Thyroid gland (tissue), 4 donors: ENCODE measurements around the gene DIRAS1. TPM values are rescaled to one million over a fixed set of nuclear protein-coding genes. Genes with fewer than 3 reads are reported as not detected.

Source experiments
- DNase-seq, 2 donors: peaks; one replicate each; pipeline ENCODE4 v3.0.0-alpha.2; 2019
- H3K27ac ChIP-seq, 3 donors: fragments of 200-600 bp; sonication (generic); 1 replicate in 2 of 3; 2 replicates in 1 of 3; pipeline ENCODE4 v1.5.1; 2016 to 2019; ENCODE audit warnings: mild to moderate bottlenecking in 1 of 3, moderate library complexity in 1 of 3
- H3K27me3 ChIP-seq: fragments of 200-600 bp; sonication (generic); one replicate; pipeline ENCODE4 v1.5.1; 2019
- H3K36me3 ChIP-seq, 2 donors: fragments of 200-600 bp; sonication (generic); one replicate each; pipeline ENCODE4 v1.5.1; 2016 to 2019
- H3K4me1 ChIP-seq, 2 donors: fragments of 200-600 bp; sonication (generic); one replicate each; pipeline ENCODE4 v1.5.1; 2017 to 2019
- H3K4me3 ChIP-seq, 3 donors: fragments of 200-600 bp; sonication (generic); replicated peaks in 1 of 3; 1 replicate in 2 of 3; 2 replicates in 1 of 3; pipeline ENCODE4 v1.5.1; 2016; ENCODE audit warnings: mild to moderate bottlenecking in 1 of 3
- H3K9me3 ChIP-seq: fragments of 200-600 bp; sonication (generic); one replicate; pipeline ENCODE4 v1.5.1; 2017
- CTCF ChIP-seq, 6 experiments: fragments of 200-600 bp in 3 of 6; fragments of 450-650 bp in 3 of 6; sonication (generic) in 3 of 6; IDR thresholded peaks; one replicate each; pipeline ENCODE4 v1.5.1; 2016 to 2019; ENCODE audit warnings: antibody characterized with exemption in 6 of 6, mild to moderate bottlenecking in 2 of 6, inconsistent platforms in 1 of 6, moderate library complexity in 1 of 6
- POLR2A ChIP-seq, 2 donors: fragments of 450-650 bp; IDR thresholded peaks; one replicate each; pipeline ENCODE4 v1.6.1; 2017; ENCODE audit warnings: antibody characterized with exemption in 2 of 2, mild to moderate bottlenecking in 2 of 2, moderate library complexity in 1 of 2
- WGBS, 2 donors: methylation state at CpG; one replicate each; pipeline ENCODE4 v1.1.5; 2017; 5-methylcytosine and 5-hydroxymethylcytosine counted together
- intact Hi-C: fragments of 100-400 bp; cut with DNase I; formaldehyde crosslinking; loops from one replicate; pipeline ENCODE4 v1.15.1; 2023
- total RNA-seq, 4 donors: library from RNA; depleted of rRNA; stranded (reverse); fragments of >200 nt; gene quantifications; one replicate each; pipeline ENCODE4 v1.2.3, GENCODE V29; 2016

DIRAS1 gene
- total RNA-seq, 4 donors from 2014 or later: 0.27 to 0.67 (median 0.40) TPM

DNA sequence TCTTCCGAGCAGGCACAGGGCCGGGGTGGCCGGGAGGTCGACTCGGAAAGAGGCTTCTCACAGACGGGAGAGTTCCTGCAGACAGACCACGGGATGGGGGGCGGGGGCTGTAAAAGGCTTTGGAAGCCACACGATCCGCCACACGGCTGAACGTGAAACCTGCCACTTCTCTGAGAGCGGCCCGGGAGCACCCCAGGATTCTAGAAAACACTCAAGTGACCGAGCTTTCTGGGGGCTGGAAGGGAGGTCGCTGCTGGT, 34.2 kb upstream of the DIRAS1 start:
- Histone ChIP-seq H3K27ac (no peak overlapping the region), H3K27me3 (no peaks in the 10 kb centered on the region), H3K36me3 (peaks cover 36% of the 10 kb centered on the region in 2 donors), H3K4me3 (no peak overlapping the region), H3K4me1 (no peaks in the 10 kb centered on the region), H3K9me3 (no peaks in the 10 kb centered on the region)
- TF ChIP-seq CTCF (IDR thresholded peaks at IDR 0.05) (no peak), POLR2A (IDR thresholded peaks at IDR 0.05) (no peak)
- 93% methylated on average over 16 of the region's 16 CpGs for WGBS, 2 donors
- DNase-seq: no peak
- intact Hi-C loops: loop anchor here (10.0 kb wide), 1 partner anchor 291 kb away; no protein-coding TSS in a partner anchor

- no peaks in the 10 kb centered on the region for H3K27me3 ChIP-seq
- H3K9me3 ChIP-seq: no peaks in the 10 kb centered on the region
- H3K36me3 ChIP-seq: peaks cover 36% of the 10 kb centered on the region in 2 donors
- H3K4me3 ChIP-seq: no peak overlapping the region
- intact Hi-C loops: loop anchor here (5.0 to 10.0 kb wide), 2 partner anchors 108 to 290 kb away; no protein-coding TSS in a partner anchor
- no peak for DNase-seq
- no peak overlapping the region for H3K27ac ChIP-seq
- no peak for TF ChIP-seq CTCF (IDR thresholded peaks at IDR 0.05)
- no peak for TF ChIP-seq POLR2A (IDR thresholded peaks at IDR 0.05)
- 92 to 97% methylated on average over 38 to 41 of the region's 43 CpGs for WGBS, 2 donors
- H3K4me1 ChIP-seq: no peaks in the 10 kb centered on the region
Measured at GRCh38 chr19:2754659-2755447, 33.7 kb upstream of the DIRAS1 start.

DNA sequence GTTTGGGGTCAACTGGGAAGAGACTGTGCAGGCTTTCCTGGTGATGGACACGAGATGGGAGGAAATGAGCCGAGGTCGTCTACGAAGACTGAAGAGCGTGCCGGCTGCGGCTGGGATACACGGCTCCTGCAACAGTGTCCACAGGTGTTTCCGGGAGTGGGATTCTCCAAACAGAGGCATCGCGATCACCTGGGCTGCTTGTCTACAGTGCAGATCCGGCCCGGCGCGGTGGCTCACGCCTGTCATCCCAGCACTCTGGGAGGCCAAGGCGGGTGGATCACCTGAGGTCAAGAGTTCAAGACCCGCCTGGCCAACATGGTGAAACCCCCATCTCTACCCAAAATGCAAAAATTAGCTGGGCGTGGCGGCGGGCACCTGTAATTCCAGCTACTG, 30.3 kb upstream of the DIRAS1 start:
- intact Hi-C loops: loop anchor here (5.0 to 10.0 kb wide), 2 partner anchors 104 to 287 kb away; no protein-coding TSS in a partner anchor
- Histone ChIP-seq H3K4me3 (no peak overlapping the region), H3K36me3 (peaks cover 18 to 19% of the 10 kb centered on the region in 2 donors), H3K27ac (no peak overlapping the region), H3K27me3 (no peaks in the 10 kb centered on the region), H3K4me1 (no peaks in the 10 kb centered on the region), H3K9me3 (no peaks in the 10 kb centered on the region)
- 85 to 89% methylated on average over 14 to 21 of the region's 21 CpGs for WGBS, 2 donors
- TF ChIP-seq CTCF (IDR thresholded peaks at IDR 0.05): no peak
- TF ChIP-seq POLR2A (IDR thresholded peaks at IDR 0.05): no peak
- no peak for DNase-seq

DNA sequence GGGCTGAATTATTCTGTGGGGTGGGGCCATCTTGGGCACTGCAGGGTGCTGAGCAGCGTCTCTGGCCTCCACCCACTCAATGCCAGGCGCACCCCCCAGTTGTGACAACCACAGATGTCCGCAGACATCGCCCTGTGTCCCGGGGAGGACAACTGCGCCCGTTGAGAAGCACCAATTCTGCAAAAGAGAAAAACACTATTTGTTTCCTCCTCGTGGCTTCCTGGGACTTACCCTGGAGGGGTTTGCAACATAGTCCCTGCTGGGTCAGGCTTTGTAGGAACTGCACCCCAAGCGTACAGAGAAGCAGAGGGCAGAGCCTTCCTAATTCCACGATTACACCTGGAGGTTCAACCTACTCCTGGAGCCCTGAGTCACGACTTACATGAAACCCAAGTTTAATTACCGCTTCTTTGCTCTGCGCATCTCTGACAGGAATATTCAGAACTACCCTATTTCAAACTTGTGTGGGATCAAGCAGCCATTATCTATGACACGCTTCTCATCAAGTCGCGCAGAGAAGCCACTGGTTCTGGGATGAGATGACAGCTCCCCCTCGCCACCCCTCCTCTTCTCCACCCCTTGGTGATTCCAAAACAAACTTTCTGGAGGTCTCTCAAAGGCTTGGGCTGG, 29.8 kb upstream of the DIRAS1 start:
- Histone ChIP-seq H3K27me3 (no peaks in the 10 kb centered on the region), H3K27ac (no peak overlapping the region), H3K4me3 (no peak overlapping the region), H3K9me3 (no peaks in the 10 kb centered on the region), H3K4me1 (no peaks in the 10 kb centered on the region), H3K36me3 (peaks cover 12 to 15% of the 10 kb centered on the region in 2 donors)
- intact Hi-C loops: loop anchor here (5.0 to 10.0 kb wide), 2 partner anchors 104 to 286 kb away; no protein-coding TSS in a partner anchor
- no peak for TF ChIP-seq POLR2A (IDR thresholded peaks at IDR 0.05)
- DNase-seq: no peak
- WGBS, 2 donors: 78 to 80% methylated on average over 14 to 17 of the region's 17 CpGs

DNA sequence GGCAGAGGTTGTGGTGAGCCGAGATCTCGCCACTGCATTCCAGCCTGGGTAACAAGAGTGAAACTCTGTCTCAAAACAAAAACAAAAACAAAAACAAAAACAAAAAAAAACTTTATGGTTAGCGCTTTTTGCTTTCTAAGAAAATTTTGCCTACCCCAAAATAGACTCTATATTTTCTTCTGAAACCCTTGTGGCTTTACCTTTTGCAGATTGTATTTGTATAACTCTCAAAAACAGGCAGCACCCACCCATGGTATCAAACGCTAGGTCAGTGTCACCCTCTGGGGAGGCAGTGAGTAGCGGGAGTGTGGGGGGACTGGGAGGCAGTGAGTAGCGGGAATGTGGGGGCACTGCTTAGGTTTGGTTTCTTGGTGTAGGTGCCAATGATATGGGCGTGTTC, 26.2 kb upstream of the DIRAS1 start:
- Histone ChIP-seq H3K36me3 (no peaks in the 10 kb centered on the region), H3K27me3 (no peaks in the 10 kb centered on the region), H3K4me1 (no peaks in the 10 kb centered on the region), H3K4me3 (no peak overlapping the region), H3K27ac (no peak overlapping the region), H3K9me3 (no peaks in the 10 kb centered on the region)
- intact Hi-C loops: no loop called here
- no peak for DNase-seq
- WGBS, 2 donors: 81 to 84% methylated on average over 7 of the region's 7 CpGs
- TF ChIP-seq CTCF (IDR thresholded peaks at IDR 0.05) (no peak), POLR2A (IDR thresholded peaks at IDR 0.05) (no peak)
